LNCAP (cell line): ENCODE measurements around the gene TARBP2.

ENCODE experiments used
- CTCF ChIP-seq: fragments of 450-650 bp; IDR thresholded peaks from 2 replicates; pipeline ENCODE4 v1.5.1; 2017; ENCODE audit warnings: mild to moderate bottlenecking

TARBP2 gene

GRCh38 chr12:53500776-53501614 is at the start of gene TARBP2:
Gene TARBP2, plus strand, starts transcription at chr12:53501283. Its CDS starts 126 bp downstream, at chr12:53501409.
- no peak for TF ChIP-seq CTCF

- TF ChIP-seq CTCF = peak; percentile 90
Measured at GRCh38 chr12:53451661-53452158, 49.4 kb upstream of the TARBP2 start, which contains the start of gene PCBP2. Gene PCBP2, plus strand, starts transcription at chr12:53452102. Its CDS starts 2,699 bp downstream, at chr12:53454801.

- TF ChIP-seq CTCF = peak; percentile 57
Measured at GRCh38 chr12:53452159-53453077, 48.7 kb upstream of the TARBP2 start.

GRCh38 chr12:53453953-53454640 is 47.0 kb upstream of the TARBP2 start:
- no peak for TF ChIP-seq CTCF

GRCh38 chr12:53454707-53455106 is 46.4 kb upstream of the TARBP2 start:
- TF ChIP-seq CTCF = no peak

- TF ChIP-seq CTCF = no peak
Measured at GRCh38 chr12:53456654-53457366, 44.3 kb upstream of the TARBP2 start.
